Sigmoid colon (tissue), 4 donors: ENCODE data around the gene TPGS2.

Experiments
- CTCF ChIP-seq, 4 experiments: fragments of 450-650 bp in 3 of 4; fragments of 200-600 bp in 1 of 4; IDR thresholded peaks; one replicate each; pipeline ENCODE4 v1.5.1; 2016 to 2019; ENCODE audit warnings: antibody characterized with exemption in 4 of 4, mild to moderate bottlenecking in 3 of 4, moderate library complexity in 2 of 4
- EP300 ChIP-seq, 4 donors: sonication (generic); formaldehyde crosslinking; IDR thresholded peaks; one replicate each; pipeline ENCODE4 v1.6.1; 2017; ENCODE audit warnings: antibody characterized with exemption in 4 of 4
- POLR2A ChIP-seq, 2 donors: fragments of 450-650 bp; IDR thresholded peaks; one replicate each; pipeline ENCODE4 v1.6.1; 2016; ENCODE audit warnings: antibody characterized with exemption in 2 of 2, mild to moderate bottlenecking in 2 of 2, moderate library complexity in 2 of 2
- POLR2AphosphoS5 ChIP-seq, 4 donors: sonication (generic); formaldehyde crosslinking; IDR thresholded peaks; one replicate each; pipeline ENCODE4 v1.6.1; 2017; ENCODE audit warnings: antibody characterized with exemption in 4 of 4

- TF ChIP-seq CTCF (IDR thresholded peaks at IDR 0.05) (no peak), POLR2A (IDR thresholded peaks at IDR 0.05) (no peak), POLR2AphosphoS5 (IDR thresholded peaks at IDR 0.05) (no peak), EP300 (IDR thresholded peaks at IDR 0.05) (no peak)
Measured at GRCh38 chr18:36851202-36851590, 22.4 kb upstream of the TPGS2 start.
